DOHH2 (cell line): Measurements from ENCODE around the gene CACNA2D2.

Experiments
- EZH2phosphoT487 ChIP-seq: fragments of 200-600 bp; sonication (generic); IDR thresholded peaks from 2 replicates; pipeline ENCODE4 v1.6.1; 2017; ENCODE audit warnings: borderline replicate concordance, mild to moderate bottlenecking, antibody characterized with exemption, low read length, moderate library complexity, mixed read lengths
- TF ChIP-seq, protein P1 (sequence below): fragments of 200-600 bp; sonication (generic); IDR thresholded peaks from one replicate; pipeline ENCODE4 v1.5.1; 2014; ENCODE audit warnings: antibody characterized with exemption, mild to moderate bottlenecking, low read depth, low read length; ENCODE audit not compliant: poor library complexity, severe bottlenecking

DNA sequence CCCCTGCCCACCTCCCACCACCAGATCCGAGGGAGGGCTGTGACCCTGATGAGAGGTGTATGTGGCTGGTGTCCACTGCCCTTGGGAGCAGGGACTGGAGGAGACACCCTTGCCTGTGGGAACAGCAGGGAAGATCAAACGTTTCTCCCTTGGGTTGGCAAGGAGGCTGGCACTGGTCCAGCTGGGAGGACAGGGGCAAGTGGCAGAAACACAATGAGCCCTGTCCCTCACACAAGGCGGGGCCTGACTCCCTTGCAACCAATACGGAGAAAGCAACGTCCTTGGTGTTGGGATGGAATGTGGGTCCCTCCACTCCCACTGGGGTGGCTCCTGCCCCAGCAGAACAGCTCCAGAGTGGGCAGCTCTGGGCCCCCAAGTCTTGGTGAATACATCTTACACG lies 186.1 kb downstream of the CACNA2D2 start:
- TF ChIP-seq, protein P1, sequence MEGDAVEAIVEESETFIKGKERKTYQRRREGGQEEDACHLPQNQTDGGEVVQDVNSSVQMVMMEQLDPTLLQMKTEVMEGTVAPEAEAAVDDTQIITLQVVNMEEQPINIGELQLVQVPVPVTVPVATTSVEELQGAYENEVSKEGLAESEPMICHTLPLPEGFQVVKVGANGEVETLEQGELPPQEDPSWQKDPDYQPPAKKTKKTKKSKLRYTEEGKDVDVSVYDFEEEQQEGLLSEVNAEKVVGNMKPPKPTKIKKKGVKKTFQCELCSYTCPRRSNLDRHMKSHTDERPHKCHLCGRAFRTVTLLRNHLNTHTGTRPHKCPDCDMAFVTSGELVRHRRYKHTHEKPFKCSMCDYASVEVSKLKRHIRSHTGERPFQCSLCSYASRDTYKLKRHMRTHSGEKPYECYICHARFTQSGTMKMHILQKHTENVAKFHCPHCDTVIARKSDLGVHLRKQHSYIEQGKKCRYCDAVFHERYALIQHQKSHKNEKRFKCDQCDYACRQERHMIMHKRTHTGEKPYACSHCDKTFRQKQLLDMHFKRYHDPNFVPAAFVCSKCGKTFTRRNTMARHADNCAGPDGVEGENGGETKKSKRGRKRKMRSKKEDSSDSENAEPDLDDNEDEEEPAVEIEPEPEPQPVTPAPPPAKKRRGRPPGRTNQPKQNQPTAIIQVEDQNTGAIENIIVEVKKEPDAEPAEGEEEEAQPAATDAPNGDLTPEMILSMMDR = no peak
- TF ChIP-seq EZH2phosphoT487 = no peak
